NCI-H446 (cell line): ENCODE measurements around the gene PTS.

Experiments used
- DNase-seq, 2 experiments: peaks; one replicate each; lab custom pipeline; 2025; lab: John Stamatoyannopoulos, UW

The PTS gene

DNA sequence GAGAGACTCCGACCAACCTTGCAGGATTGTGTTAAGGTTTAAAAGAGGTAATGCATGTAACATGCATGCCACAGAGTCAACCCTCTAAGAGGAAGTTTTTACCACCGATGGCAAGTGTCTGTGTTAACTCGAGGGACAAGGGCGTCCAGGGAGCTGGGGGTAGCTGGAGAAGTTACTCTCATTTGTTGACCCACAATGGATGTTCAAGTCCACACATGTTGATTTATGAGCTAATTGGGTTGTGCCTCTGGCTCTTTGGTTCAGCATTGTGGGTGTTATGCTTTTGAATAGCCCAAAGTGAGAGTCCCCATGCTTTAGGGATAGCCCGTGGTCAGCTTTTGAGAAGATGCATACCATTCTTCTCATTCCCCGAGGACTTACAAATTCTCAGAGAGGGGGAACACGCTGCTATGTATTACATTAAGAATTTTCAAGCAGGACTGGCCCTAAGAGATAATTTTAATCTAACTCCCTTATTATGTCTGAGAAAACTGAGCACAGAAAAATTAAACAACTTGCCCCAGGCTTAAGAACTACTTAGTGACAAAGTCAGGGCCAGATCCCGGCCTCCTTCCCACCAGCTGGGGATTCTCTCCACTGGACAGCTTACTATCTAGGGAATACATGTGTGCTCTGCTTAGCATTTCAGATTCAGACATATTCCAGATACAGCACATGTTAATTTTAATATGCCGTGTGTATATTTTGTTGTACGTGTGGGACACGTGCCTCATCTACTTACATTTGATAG lies 39.6 kb downstream of the PTS start:
- no peak for DNase-seq

DNA sequence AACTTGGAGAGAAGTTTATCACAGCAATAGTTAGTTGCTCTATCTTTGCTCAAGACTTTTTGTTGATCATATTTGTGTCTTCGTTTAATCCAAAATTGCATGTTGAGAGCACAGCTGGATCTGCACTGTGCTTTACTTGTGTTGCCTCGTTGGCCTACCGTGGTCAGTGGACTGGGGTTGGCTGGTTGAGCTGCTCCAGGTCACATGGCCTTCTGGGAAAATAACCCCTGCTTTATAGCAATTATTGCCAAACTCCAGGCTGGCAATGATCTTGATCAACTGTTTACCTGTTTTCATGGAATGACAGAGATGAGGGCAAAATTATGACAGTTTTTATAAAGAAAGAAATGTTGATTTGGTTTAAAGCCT lies 40.2 kb downstream of the PTS start:
- DNase-seq = no peak

GRCh38 chr11:112267188-112267591 lies 41.0 kb downstream of the PTS start:
- DNase-seq = no peak

DNA sequence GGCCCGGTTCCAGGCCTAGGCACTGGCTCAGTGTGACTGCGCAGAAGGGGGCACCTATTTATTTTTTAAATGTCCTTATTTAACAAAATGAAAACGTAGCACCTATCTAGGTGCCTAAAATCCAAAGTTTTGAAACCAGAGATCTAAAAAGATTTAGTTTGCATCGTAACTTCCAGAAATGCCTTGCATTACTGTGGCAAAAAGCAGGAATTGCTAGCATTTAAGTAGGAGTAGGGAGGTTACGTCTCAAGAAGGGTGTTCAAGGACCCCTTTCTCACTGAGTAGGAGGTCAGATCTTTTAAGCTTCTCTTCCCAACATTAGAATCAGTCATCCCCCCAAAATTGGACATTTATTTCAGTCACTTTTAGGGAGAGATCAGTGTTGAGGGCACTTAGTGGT lies 42.2 kb downstream of the PTS start:
- no peak for DNase-seq

DNA sequence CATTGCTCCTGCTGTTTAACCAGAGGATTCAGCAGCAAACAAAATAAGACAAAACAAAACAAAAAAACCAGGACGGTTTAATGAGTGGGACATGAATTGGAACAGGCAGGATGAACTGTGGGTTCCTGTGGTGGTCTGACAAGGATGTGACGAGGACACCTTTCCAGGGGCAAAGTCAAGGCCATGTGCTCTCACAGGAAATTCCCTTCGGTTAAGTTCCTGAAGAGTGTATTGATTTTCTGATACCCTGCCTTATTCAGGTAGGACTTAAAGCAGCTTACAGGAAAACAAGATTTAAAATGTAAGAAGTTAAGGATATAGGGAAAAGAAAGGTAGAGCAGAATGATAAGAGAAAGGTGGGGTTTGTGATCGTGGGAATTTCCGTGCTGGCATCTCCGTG lies 42.9 kb downstream of the PTS start:
- DNase-seq = no peak

GRCh38 chr11:112270551-112271180 lies 44.4 kb downstream of the PTS start:
- DNase-seq = no peak

- no peak for DNase-seq
Measured at GRCh38 chr11:112271242-112271641, 45.0 kb downstream of the PTS start.

GRCh38 chr11:112273066-112273465 lies 46.8 kb downstream of the PTS start:
- no peak for DNase-seq

DNA sequence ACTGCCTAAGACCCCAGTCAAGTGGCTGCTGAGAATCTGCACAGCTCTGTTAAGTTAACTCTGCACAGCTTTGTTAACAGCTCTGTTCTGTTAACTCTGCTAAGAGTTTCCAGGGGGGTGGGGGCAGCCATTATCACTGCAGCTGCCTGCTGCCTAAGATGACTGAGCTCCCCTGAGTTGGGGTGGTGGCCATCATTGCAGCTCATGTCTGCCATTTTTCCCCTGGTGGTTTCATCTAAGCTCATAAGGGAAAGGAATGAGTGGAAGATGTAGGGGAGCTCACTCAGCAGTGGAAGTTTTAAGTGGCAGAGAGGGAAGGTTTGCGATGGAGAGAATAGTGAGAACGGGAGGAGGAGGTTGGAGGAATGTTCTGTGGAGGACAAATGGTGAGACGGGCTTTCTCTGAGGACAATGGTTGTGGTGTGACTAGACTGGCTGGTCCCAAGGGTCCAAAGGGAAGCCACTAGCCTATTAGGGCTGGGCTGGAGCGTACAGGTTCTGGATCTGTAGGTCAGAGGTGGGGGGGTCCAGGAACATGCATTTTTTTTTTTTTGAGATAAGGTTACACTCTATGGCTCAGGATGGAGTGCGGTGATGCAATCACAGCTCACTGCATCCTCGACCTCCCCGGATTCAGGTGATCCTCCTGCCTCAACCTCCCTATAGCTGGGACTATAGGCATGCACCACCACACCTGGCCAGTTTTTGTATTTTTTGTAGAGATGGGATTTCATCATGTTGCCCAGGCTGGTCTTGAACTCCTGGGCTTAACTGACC lies 48.0 kb downstream of the PTS start:
- no peak for DNase-seq

DNA sequence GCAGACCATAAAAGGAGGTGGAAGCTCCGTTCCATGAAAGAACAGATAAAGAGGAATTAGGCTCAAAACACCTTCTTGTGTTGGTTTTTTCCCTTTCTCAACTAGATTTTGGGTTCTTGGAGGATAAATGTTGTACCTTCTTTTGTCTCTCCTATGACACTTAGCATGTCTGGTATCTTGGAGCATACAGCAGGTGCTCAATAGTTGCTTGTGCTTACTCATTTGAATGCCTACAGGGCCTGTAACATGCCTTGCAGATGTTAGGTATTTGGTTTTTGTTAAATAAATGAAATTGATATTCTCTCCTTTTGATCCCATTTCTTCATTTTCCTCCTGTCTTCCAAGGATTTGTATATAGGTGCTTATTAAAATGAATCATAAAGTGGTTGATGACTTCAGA lies 50.8 kb downstream of the PTS start:
- no peak for DNase-seq

- DNase-seq = no peak
Measured at GRCh38 chr11:112277941-112278340, 51.7 kb downstream of the PTS start.

DNA sequence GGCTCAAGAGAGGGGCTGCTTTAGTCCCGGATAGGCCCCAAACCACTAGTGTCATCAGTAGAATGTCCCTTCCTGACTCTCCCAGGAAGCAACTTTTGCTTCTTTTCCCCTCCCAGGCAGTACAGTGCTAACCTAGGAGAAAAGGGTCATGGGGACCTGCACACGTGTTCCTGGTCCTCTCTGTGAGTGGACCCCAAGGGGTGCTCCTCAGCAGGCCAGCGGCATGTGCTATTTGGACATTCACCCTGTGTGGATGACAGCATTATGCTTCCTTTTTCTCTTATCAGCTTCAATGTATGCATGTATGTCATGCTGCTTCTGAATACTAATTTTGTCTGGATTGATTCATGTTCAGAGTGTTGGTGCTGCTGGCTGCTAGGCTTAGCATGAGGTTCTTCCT lies 52.6 kb downstream of the PTS start:
- no peak for DNase-seq

DNA sequence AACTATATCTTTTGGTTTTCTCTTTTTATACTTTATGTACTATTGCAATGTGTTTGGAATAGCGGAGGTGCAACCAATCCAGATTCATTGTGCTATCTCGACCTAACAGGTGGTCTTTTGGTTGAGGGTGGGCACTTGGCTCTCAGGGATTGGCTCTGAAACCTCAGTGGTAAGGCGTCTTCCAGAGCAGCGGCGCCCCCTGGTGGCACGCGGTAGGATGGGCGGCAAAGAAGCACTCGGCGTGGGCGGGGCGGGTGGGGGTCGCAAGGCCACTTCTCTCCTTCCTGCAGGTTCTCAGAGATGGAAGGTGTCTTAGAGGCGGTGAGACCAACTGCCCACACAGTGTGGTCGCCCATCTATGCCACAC lies 53.7 kb downstream of the PTS start:
- peak; percentile 35 to 70 for DNase-seq

DNA sequence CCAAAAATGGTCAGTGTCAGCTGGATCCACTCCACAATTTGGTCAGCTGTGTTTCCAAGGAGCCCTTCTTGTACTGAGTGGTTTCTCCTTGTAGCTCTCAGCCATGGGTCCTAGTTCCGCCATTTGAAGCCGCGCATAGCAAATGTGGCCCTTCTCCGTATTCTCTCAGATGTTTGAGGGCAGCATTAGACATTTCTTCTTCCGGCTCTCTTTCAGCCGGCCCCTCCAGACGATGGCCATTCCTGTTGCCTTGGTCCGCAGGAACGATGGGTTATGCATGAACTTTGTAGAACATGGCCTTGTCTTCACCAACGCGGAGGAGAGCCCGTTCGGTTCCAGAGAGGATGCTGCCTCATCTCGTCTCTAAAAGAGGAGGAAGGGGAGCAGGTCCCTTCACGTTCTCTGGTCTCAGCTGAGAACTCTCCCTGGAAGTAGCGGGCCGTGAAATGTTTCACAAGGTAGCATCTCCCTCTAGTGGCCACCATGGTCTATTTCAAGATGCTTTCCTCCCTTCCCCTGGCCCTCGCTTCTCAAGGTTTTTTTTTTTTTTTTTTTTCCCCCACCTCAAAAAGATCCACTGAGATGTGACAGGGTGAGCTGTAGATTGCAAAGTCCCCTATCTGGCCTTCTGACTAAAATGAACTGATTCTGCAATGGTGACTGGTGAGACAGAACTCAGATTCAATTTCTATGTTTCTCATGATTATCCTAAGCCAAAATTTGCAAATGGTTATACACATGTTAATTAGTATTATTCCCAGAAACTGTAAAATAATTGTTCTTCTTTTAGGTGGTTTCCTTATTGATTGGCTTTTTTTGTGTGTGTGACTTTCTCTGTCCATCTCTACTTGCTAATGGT lies 54.3 kb downstream of the PTS start:
- DNase-seq = peak; percentile 63 to 91

DNA sequence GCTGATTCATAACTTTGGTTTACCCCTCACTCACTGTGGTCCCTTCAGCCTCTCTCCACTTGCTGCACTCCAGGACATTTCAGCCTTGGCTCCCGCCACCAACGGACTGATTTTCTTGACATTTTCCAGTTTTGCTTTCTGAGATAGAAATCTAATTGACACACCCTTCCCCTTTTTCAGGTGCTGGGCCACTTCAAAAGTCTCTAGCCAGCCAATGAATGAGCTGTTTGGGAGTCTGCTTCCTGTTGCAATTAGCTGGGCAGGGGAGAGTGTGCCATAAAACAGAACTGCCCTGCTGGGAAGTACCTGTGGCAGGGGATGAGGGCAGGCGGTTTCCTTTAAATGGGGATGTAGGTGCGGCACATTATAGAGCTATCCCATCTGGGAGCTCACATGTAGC lies 55.5 kb downstream of the PTS start:
- no peak for DNase-seq
